Psoas muscle (tissue), 8 donors: Measurements from ENCODE around the gene FAM187B. TPM values are rescaled to one million over a fixed set of nuclear protein-coding genes. Genes with fewer than 3 reads are reported as not detected.

Source experiments
- ATAC-seq, 4 donors: fragments of 200-7000 bp; cut with Tn5 transposase; one replicate each; pipeline ENCODE4 v1.9.1; 2020; ENCODE audit warnings: moderate library complexity in 3 of 4, mild to moderate bottlenecking in 2 of 4
- DNase-seq, 2 donors: peaks; one replicate each; pipeline ENCODE4 v3.0.0-alpha.2; 2020
- H3K27ac ChIP-seq: fragments of 200-600 bp; one replicate; pipeline ENCODE4 v1.8.0; 2022
- H3K27me3 ChIP-seq, 3 donors: fragments of 200-600 bp in 1 of 3; one replicate each; pipeline versions ENCODE4 v1.6.1 to v1.8.0; 2013 to 2022; ENCODE audit warnings: low read length in 2 of 3, mild to moderate bottlenecking in 2 of 3, moderate library complexity in 1 of 3; ENCODE audit not compliant: insufficient read depth in 3 of 3
- H3K36me3 ChIP-seq, 2 donors: fragments of 200-600 bp in 1 of 2; one replicate each; pipeline versions ENCODE4 v1.6.1 to v1.8.0; 2013 to 2022; ENCODE audit warnings: low read depth in 1 of 2, mild to moderate bottlenecking in 1 of 2, moderate library complexity in 1 of 2; ENCODE audit not compliant: insufficient read depth in 1 of 2
- H3K4me1 ChIP-seq: fragments of 200-600 bp; one replicate; pipeline ENCODE4 v1.8.0; 2022
- H3K4me3 ChIP-seq: fragments of 200-600 bp; one replicate; pipeline ENCODE4 v1.8.0; 2022; ENCODE audit warnings: mild to moderate bottlenecking
- H3K9me3 ChIP-seq: fragments of 200-600 bp; one replicate; pipeline ENCODE4 v1.8.0; 2022
- CTCF ChIP-seq: fragments of 200-600 bp; IDR thresholded peaks from one replicate; pipeline ENCODE4 v1.8.0; 2022; ENCODE audit warnings: antibody characterized with exemption
- WGBS, 3 donors: extraction: QIAGEN DNeasy Blood & Tissue Kit; methylation state at CpG; one replicate each; pipeline versions ENCODE4 v1.1.6 to v1.1.7; 2013; 5-methylcytosine and 5-hydroxymethylcytosine counted together
- intact Hi-C, 2 donors: fragments of 100-400 bp; cut with DNase I; formaldehyde crosslinking; loops; one replicate each; pipeline versions ENCODE4 v1.11.0 to v1.14.2; 2022
- polyA plus RNA-seq, 3 donors: library from polyadenylated mRNA; stranded (reverse); fragments of 200-250 nt; gene quantifications; one replicate each; pipeline ENCODE4 v1.2.3, GENCODE V29; 2013
- total RNA-seq, 4 donors: library from RNA; stranded (reverse); fragmentation: NEBNext Ultra II Directional in 2 of 4; extraction: Animal tissue kit (Norgen Biotek cat#: 25700) in 2 of 4; gene quantifications; one replicate each; pipeline versions ENCODE4 v1.2.1 to v1.2.4, GENCODE V29; 2021 to 2023
- donor health status: healthy with polysubstance abuse.
- donor health status: DM: no; HTN: no; CAD: no; lungs with moderate emphysema.
- donor health status: Bipolar disorder and iron deficiency.
- donor health status: healthy.
- donor health status: DM: yes; HTN: yes; CAD: no.
- donor health status: DM: no; HTN: no; CAD: no.
- donor health status: DM: no; HTN: no; CAD: no.
- donor health status: DM: yes; HTN: yes; CAD: no.

FAM187B gene
- total and polyA plus RNA-seq, 7 donors = 0.03 TPM; not detected in 6

- WGBS, 3 donors = 45 to 50% (median 48%) methylated on average over 5 of the region's 5 CpGs
- no peak for DNase-seq
- intact Hi-C loops = no loop called here
Observed at GRCh38 chr19:35232912-35233311, 4.4 kb upstream of the FAM187B start.

GRCh38 chr19:35231956-35232645, 3.6 kb upstream of the FAM187B start:
- intact Hi-C loops = no loop called here
- TF ChIP-seq CTCF = no peak
- no peak overlapping the region for H3K4me3 ChIP-seq
- no peaks in the 10 kb centered on the region for H3K9me3 ChIP-seq
- DNase-seq (no peak), ATAC-seq (no peak)
- H3K27me3 ChIP-seq = peaks cover 0 to 3% (median 0%) of the 10 kb centered on the region in 3 donors
- H3K4me1 ChIP-seq = no peaks in the 10 kb centered on the region
- 81 to 87% (median 85%) methylated on average over 14 of the region's 14 CpGs for WGBS, 3 donors
- H3K36me3 ChIP-seq = no peaks in the 10 kb centered on the region
- H3K27ac ChIP-seq = no peak overlapping the region

More at GRCh38 chr19:35232912-35233311, 4.4 kb upstream of the FAM187B start:
- Histone ChIP-seq H3K9me3 (no peaks in the 10 kb centered on the region), H3K27ac (no peak overlapping the region), H3K4me1 (no peaks in the 10 kb centered on the region), H3K27me3 (peaks cover 0 to 3% (median 0%) of the 10 kb centered on the region in 3 donors), H3K4me3 (no peak overlapping the region), H3K36me3 (no peaks in the 10 kb centered on the region)
- TF ChIP-seq CTCF = no peak
- no peak for ATAC-seq

- H3K4me3 ChIP-seq = no peak overlapping the region
- WGBS, 3 donors = 85 to 88% (median 86%) methylated on average over 8 of the region's 8 CpGs
- no peak for ATAC-seq
- TF ChIP-seq CTCF = no peak
- intact Hi-C loops = no loop called here
- H3K27ac ChIP-seq = no peak overlapping the region
- no peaks in the 10 kb centered on the region for H3K9me3 ChIP-seq
- H3K27me3 ChIP-seq = peaks cover 0 to 7% (median 3%) of the 10 kb centered on the region in 3 donors
- no peak for DNase-seq
- H3K4me1 ChIP-seq = no peaks in the 10 kb centered on the region
- no peaks in the 10 kb centered on the region for H3K36me3 ChIP-seq
Observed at GRCh38 chr19:35229601-35230000, 1.1 kb upstream of the FAM187B start.

- no peak for ATAC-seq
- peaks cover 0 to 7% (median 0%) of the 10 kb centered on the region in 3 donors for H3K27me3 ChIP-seq
- H3K27ac ChIP-seq = no peak overlapping the region
- H3K9me3 ChIP-seq = no peaks in the 10 kb centered on the region
- WGBS, 3 donors = 62 to 83% (median 74%) methylated on average over 5 of the region's 5 CpGs
- intact Hi-C loops = no loop called here
- no peak overlapping the region for H3K4me3 ChIP-seq
- no peak for DNase-seq
- TF ChIP-seq CTCF = no peak
- no peaks in the 10 kb centered on the region for H3K4me1 ChIP-seq
- H3K36me3 ChIP-seq = no peaks in the 10 kb centered on the region
Observed at GRCh38 chr19:35226748-35227147, 1.8 kb downstream of the FAM187B start.

GRCh38 chr19:35225951-35226350, 2.6 kb downstream of the FAM187B start:
- DNase-seq = no peak
- Histone ChIP-seq H3K27ac (no peak overlapping the region), H3K36me3 (no peaks in the 10 kb centered on the region), H3K27me3 (peaks cover 0 to 7% (median 0%) of the 10 kb centered on the region in 3 donors), H3K4me3 (no peak overlapping the region), H3K4me1 (no peaks in the 10 kb centered on the region), H3K9me3 (no peaks in the 10 kb centered on the region)
- WGBS, 3 donors = 73 to 83% (median 80%) methylated on average over 6 of the region's 6 CpGs
- ATAC-seq = no peak
- TF ChIP-seq CTCF = no peak
- intact Hi-C loops = no loop called here
